GM21723 (cell line): ENCODE results near the gene KEAP1.
"Not testable (repeated sequence)": the region's sequence is repeated elsewhere in the genome, so short reads cannot be mapped to it uniquely, and the experiment has no call there.

ENCODE experiments used
- ATAC-seq: cut with Tn5 transposase; IDR thresholded peaks from one replicate; pipeline ENCODE4 v1.9.1; 2021; ENCODE audit warnings: mild to moderate bottlenecking, moderate library complexity; ENCODE audit not compliant: unreplicated experiment

The KEAP1 gene

GRCh38 chr19:10500247-10500592 lies 2.9 kb downstream of the KEAP1 start:
- no peak for ATAC-seq

- no peak for ATAC-seq
Measured at GRCh38 chr19:10499550-10500246, 3.5 kb downstream of the KEAP1 start.

- ATAC-seq, result no peak
Measured at GRCh38 chr19:10497371-10497770, 5.8 kb downstream of the KEAP1 start.

GRCh38 chr19:10491472-10492047 lies 11.6 kb downstream of the KEAP1 start:
- ATAC-seq, result no peak

- ATAC-seq, result no peak
Measured at GRCh38 chr19:10486551-10486950, 16.6 kb downstream of the KEAP1 start.

- ATAC-seq, result peak; percentile 59
Measured at GRCh38 chr19:10478903-10479384, 24.2 kb downstream of the KEAP1 start.

GRCh38 chr19:10478476-10478875 lies 24.7 kb downstream of the KEAP1 start:
- no peak for ATAC-seq

- ATAC-seq, result no peak
Measured at GRCh38 chr19:10474962-10475451, 28.1 kb downstream of the KEAP1 start.

- ATAC-seq, result no peak
Measured at GRCh38 chr19:10473192-10473591, 30.0 kb downstream of the KEAP1 start.

- ATAC-seq, result no peak
Measured at GRCh38 chr19:10471909-10472308, 31.2 kb downstream of the KEAP1 start.

GRCh38 chr19:10468133-10468532 lies 35.0 kb downstream of the KEAP1 start:
- ATAC-seq, result no peak

GRCh38 chr19:10467104-10467706 lies 36.0 kb downstream of the KEAP1 start:
- no peak for ATAC-seq

- no peak for ATAC-seq
Measured at GRCh38 chr19:10464456-10464855, 38.7 kb downstream of the KEAP1 start.

GRCh38 chr19:10462557-10462956 lies 40.6 kb downstream of the KEAP1 start:
- no peak for ATAC-seq

- ATAC-seq, result not testable (repeated sequence)
Measured at GRCh38 chr19:10462042-10462441, 41.1 kb downstream of the KEAP1 start.

- ATAC-seq, result peak; percentile 78
Measured at GRCh38 chr19:10461047-10461949, 41.9 kb downstream of the KEAP1 start.

GRCh38 chr19:10460714-10461046 lies 42.5 kb downstream of the KEAP1 start:
- no peak for ATAC-seq

GRCh38 chr19:10458733-10459132 lies 44.4 kb downstream of the KEAP1 start:
- not testable (repeated sequence) for ATAC-seq

- no peak for ATAC-seq
Measured at GRCh38 chr19:10454267-10454666, 48.9 kb downstream of the KEAP1 start.

- ATAC-seq, result no peak
Measured at GRCh38 chr19:10453852-10454251, 49.3 kb downstream of the KEAP1 start.
